Measurements from ENCODE around the gene CDC42EP1. TPM values are rescaled to one million over a fixed set of nuclear protein-coding genes. Genes with fewer than 3 reads are reported as not detected.

Gene CDC42EP1
- total and polyA plus RNA-seq, 2 donors (not counting 1 experiment from before 2014, with no cell fraction given), result 0.22 TPM; not detected in 1

GRCh38 chr22:37529652-37530345, 30.5 kb upstream of the CDC42EP1 start:
- Histone ChIP-seq H3K27ac (ENCODE audit: low read length in 2 of 2) (no peak overlapping the region), H3K4me1 (ENCODE audit: control insufficient read depth in 2 of 2, insufficient read depth in 2 of 2, low read length in 2 of 2) (peaks cover 0 to 3% of the 10 kb centered on the region in 2 donors), H3K36me3 (replicated peaks in 1 of 2; ENCODE audit: control extremely low read depth in 1 of 2, control insufficient read depth in 1 of 2, extremely low read depth in 1 of 2, insufficient read depth in 2 of 2, low read length in 1 of 2) (no peaks in the 10 kb centered on the region), H4K20me1 (ENCODE audit: control insufficient read depth, insufficient read depth, low read length, poor library complexity, severe bottlenecking) (no peaks in the 10 kb centered on the region), H3K4me3 (ENCODE audit: control extremely low read depth in 1 of 5, extremely low read depth in 1 of 5, insufficient read depth in 1 of 5, low read depth in 2 of 5, low read length in 4 of 5) (no peak overlapping the region), H3K4me2 (replicated peaks; ENCODE audit: low read depth, low read length, poor library complexity, severe bottlenecking) (no peak overlapping the region), H3K79me2 (ENCODE audit: control insufficient read depth, insufficient read depth, low read length) (no peaks in the 10 kb centered on the region), H2AFZ (ENCODE audit: insufficient read depth, low read depth, low read length, poor library complexity, severe bottlenecking) (no peak overlapping the region), H3K27me3 (replicated peaks in 1 of 4; ENCODE audit: control extremely low read depth in 1 of 4, control insufficient read depth in 3 of 4, insufficient read depth in 4 of 4, low read length in 3 of 4) (peaks cover 0 to 3% (median 1%) of the 10 kb centered on the region in 4 experiments), H3K9me3 (ENCODE audit: control extremely low read depth in 1 of 3, control insufficient read depth in 2 of 3, insufficient read depth in 1 of 3, low read length in 2 of 3) (no peaks in the 10 kb centered on the region), H3K9ac (ENCODE audit: low read length) (no peak overlapping the region)
- ATAC-seq (ENCODE audit: low read depth) (no peak), DNase-seq (no peak)
- peaks cover 5% of the 10 kb centered on the region for H3K4me1 Mint-ChIP-seq
- H3K27ac Mint-ChIP-seq, result no peak overlapping the region
- POLR2A ChIA-PET, result no interaction called here
- WGBS (ENCODE audit: insufficient coverage), result no CpG with 5 or more reads among the region's 2 CpGs
- CTCF ChIA-PET, result interaction anchor here (2.1 kb wide), 1 partner anchor 10 kb away, joined by 9 read pairs; no protein-coding TSS in a partner anchor
- H3K9me3 Mint-ChIP-seq (ENCODE audit: insufficient read depth), result no peaks in the 10 kb centered on the region
- intact Hi-C loops (cut with micrococcal nuclease), result no loop called here
- H3K4me3 Mint-ChIP-seq, result no peak overlapping the region
- no peak for TF ChIP-seq CTCF (IDR thresholded peaks at IDR 0.05)
- no peak for TF ChIP-seq EZH2 (IDR thresholded peaks at IDR 0.05; ENCODE audit: borderline replicate concordance, insufficient read depth, low read depth, low read length, poor library complexity, severe bottlenecking)
- peaks cover 22% of the 10 kb centered on the region for H3K27me3 Mint-ChIP-seq

- ChIA-PET CTCF (interaction anchor here (0.6 to 1.7 kb wide), 2 partner anchors 32 to 227 kb away, joined by 3 to 6 read pairs; no protein-coding TSS in a partner anchor), POLR2A (no interaction called here)
- no peak for DNase-seq
- ATAC-seq (ENCODE audit: low read depth), result no peak
- H3K4me3 Mint-ChIP-seq, result no peak overlapping the region
- Histone ChIP-seq H4K20me1 (ENCODE audit: control insufficient read depth, insufficient read depth, low read length, poor library complexity, severe bottlenecking) (no peaks in the 10 kb centered on the region), H3K27ac (ENCODE audit: low read length in 2 of 2) (no peak overlapping the region), H3K4me1 (ENCODE audit: control insufficient read depth in 2 of 2, insufficient read depth in 2 of 2, low read length in 2 of 2) (peaks cover 16% of the 10 kb centered on the region in 2 donors), H3K9me3 (ENCODE audit: control extremely low read depth in 1 of 3, control insufficient read depth in 2 of 3, insufficient read depth in 1 of 3, low read length in 2 of 3) (no peaks in the 10 kb centered on the region), H2AFZ (ENCODE audit: insufficient read depth, low read depth, low read length, poor library complexity, severe bottlenecking) (no peak overlapping the region), H3K9ac (ENCODE audit: low read length) (no peak overlapping the region), H3K36me3 (replicated peaks in 1 of 2; ENCODE audit: control extremely low read depth in 1 of 2, control insufficient read depth in 1 of 2, extremely low read depth in 1 of 2, insufficient read depth in 2 of 2, low read length in 1 of 2) (no peaks in the 10 kb centered on the region), H3K4me3 (ENCODE audit: control extremely low read depth in 1 of 5, extremely low read depth in 1 of 5, insufficient read depth in 1 of 5, low read depth in 2 of 5, low read length in 4 of 5) (no peak overlapping the region), H3K4me2 (replicated peaks; ENCODE audit: low read depth, low read length, poor library complexity, severe bottlenecking) (no peak overlapping the region), H3K79me2 (ENCODE audit: control insufficient read depth, insufficient read depth, low read length) (no peaks in the 10 kb centered on the region), H3K27me3 (replicated peaks in 1 of 4; ENCODE audit: control extremely low read depth in 1 of 4, control insufficient read depth in 3 of 4, insufficient read depth in 4 of 4, low read length in 3 of 4) (no peaks in the 10 kb centered on the region)
- H3K4me1 Mint-ChIP-seq, result peaks cover 17% of the 10 kb centered on the region
- no peaks in the 10 kb centered on the region for H3K9me3 Mint-ChIP-seq (ENCODE audit: insufficient read depth)
- intact Hi-C loops (cut with micrococcal nuclease), result no loop called here
- TF ChIP-seq EZH2 (IDR thresholded peaks at IDR 0.05; ENCODE audit: borderline replicate concordance, insufficient read depth, low read depth, low read length, poor library complexity, severe bottlenecking) (no peak), CTCF (IDR thresholded peaks at IDR 0.05) (no peak)
- H3K27me3 Mint-ChIP-seq, result peaks cover 17% of the 10 kb centered on the region
- 0% methylated on average over 3 of the region's 9 CpGs for WGBS (ENCODE audit: insufficient coverage)
- H3K27ac Mint-ChIP-seq, result no peak overlapping the region
Measured at GRCh38 chr22:37533995-37534394, 26.3 kb upstream of the CDC42EP1 start.
